GM21723 (cell line): Measurements from ENCODE around the gene CASP6.
"Not testable (repeated sequence)": the region's sequence is repeated elsewhere in the genome, so short reads cannot be mapped to it uniquely, and the experiment has no call there.

Experiments used
- ATAC-seq: cut with Tn5 transposase; IDR thresholded peaks from one replicate; pipeline ENCODE4 v1.9.1; 2021; ENCODE audit warnings: mild to moderate bottlenecking, moderate library complexity; ENCODE audit not compliant: unreplicated experiment

CASP6 gene

DNA sequence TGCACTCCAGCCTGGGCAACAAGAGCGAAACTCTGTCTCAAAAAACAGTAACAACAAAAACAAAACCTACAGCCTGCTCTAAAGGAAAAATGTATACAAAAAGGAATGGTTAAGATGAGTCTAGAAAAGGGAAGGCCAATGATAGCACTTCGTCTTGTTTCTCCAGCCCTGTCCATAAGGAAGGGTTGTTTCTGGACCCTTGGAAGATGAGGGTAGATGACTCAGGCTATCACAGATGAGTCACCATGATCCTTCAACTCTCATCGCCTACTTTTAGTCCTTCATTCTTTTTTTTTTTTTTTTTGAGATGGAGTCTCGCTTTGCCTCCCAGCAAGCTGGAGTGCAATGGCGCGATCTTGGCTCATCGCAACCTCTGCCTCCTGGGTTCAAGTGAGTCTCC, 17.8 kb upstream of the CASP6 start:
- ATAC-seq: no peak

DNA sequence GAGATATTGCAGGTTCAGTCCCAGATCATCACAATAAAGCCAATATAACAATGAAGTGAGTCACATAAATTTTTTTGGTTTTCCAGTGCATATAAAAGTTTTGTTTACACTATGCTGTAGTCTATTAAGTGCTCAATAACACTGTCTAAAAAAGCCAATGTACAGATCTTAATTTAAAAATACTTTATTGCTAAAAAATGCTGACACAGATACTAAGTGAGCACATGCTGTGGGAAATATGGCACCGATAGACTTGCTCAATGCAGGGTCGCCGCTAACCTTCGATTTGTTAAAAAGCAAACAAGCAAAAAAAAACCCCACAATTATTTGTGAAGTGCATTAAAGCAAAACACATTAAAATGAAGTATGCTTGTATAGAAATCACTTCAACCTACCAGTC, 16.4 kb upstream of the CASP6 start:
- ATAC-seq: no peak

DNA sequence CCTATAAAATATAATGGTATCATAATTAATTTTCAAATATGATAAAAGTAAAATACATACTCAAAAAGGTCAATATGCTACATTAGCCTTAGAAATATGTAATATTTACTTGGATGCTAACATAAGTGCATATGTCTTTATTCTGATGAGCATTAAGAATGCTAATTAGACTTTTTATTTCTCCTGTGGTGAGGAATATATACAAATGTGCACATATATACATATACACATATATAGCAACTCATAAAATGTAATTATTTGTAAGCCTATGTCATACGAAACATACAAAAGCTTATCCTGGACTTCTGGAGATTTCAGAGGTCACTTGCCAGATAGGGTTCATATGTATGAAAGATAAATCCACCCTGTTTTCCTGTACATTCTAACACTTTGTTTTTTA, 15.5 kb upstream of the CASP6 start:
- no peak for ATAC-seq

DNA sequence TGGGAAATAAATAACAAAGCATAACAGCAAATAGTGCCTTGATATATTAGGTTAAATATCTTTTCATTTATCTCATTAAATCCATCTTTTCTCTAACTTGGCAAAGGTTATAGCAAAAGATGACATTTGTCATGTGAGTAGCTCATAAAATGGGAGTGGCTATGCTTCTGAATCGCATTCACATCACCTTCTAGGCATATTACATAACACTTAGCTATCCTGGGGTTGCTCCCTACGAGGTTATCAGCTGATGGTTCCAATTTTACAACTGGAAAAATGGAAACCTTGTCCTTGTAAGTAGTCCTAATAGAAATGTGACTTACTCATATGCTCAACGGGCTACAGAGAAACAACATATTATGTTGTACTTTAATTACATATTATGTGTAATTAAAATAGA, 10.3 kb upstream of the CASP6 start:
- no peak for ATAC-seq

DNA sequence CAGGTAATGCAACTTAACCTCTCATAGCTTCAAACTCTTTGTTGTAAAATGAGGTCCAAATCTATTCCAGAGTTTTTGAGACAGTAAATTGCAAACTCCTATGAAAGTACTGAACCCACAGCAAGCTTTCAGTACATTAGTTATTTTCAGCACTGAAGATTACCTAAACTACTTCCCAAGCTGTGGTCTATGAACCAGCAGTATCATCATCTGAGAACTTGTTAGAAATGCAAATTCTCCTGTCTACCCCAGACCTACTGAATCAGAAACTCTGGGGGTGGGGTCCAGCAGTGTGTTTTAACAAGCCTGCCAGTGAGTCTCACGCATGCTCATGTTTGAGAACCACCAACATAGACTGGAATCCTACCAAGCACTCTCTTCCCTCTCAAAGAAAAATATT, 5.7 kb upstream of the CASP6 start:
- peak; percentile 90 for ATAC-seq

DNA sequence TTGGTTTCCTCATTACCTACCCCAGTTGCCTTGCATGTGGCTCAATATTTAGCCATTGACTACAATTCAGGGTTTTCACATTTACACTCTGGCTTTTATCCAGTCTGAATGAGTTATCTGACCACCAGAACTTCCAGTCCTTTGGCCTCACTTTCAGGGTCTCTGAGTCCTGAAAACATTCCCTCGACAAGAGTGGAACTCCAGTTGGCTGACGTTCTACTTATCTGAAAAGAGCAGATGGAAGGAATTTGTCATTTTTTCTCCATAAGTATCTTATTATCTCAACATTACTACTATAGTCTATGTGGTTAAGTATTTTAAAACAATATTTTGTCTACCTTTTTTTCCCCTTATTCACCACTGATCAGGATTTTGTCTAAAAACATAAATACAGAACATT, 5.2 kb upstream of the CASP6 start:
- no peak for ATAC-seq

DNA sequence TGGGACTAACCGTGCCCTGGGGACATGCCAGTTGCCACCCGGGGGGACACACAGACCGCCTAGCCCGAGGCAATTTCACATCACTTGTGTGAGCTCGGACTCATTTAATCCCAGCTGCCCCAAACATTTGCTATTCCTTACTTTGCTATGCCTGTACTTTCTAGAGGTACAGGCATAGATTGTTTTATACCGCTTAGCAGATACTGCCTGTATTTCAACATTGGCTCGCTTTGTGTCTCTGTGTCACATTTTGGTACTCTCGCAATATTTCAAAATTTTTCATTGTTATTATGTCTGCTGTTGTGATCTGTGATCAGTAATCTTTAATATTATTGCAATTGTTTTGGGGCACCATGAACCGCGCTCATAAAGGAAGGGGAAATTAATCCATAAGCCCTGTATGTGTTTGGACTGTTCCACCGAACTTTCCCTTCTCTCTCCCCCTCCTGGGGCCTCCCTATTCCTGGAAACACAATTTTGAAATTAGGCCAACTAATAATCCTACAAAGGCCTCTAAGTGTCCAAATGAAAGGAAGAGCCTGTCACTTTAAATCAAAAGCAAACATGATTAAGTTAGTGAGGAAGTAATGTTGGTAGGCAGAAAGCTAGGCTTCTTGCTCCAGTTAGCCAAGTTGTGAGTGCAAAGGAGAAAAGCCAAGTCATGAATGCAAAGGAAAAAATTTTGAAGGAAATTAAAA, 568 bp upstream of the CASP6 start:
- ATAC-seq: no peak

DNA sequence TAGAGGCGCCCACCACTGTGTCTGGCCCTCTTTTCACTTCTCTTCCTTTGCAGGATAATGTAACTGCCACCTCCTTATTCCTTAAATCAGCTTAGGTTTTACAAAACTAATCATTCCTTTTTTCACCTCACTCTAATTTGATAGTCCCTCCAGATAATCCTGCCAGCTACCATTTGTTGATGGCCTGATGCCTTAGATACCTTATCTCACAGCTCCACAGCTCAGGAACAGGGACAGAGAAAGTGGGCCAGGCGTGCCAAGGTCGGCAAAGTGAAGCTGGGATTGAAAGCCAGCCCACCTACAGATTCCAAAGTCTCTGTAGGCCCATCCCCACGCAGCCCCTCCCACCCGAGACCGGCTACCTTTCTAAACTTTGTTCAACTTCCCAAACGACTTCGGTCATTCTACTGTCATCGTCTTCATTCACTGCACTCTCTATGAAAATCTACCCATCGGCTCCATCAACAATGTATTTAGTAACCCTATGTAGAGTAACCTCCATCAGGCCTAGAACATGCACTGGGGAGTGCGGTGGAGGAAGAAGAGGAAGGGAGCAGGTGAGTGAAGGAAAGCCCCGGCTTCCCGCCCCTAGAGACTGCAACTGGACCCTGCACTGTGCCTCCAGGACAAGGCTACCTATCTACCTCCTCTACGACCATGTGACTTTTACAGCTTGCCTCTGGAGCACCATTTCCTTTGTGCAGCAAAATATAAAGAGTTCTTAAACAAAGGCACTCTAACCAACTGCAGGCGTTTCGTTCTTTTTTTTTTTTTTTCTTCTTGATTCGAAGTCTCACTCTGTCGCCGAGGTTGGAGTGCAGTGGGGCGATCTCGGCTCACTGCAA, 1.5 kb downstream of the CASP6 start:
- ATAC-seq: no peak

DNA sequence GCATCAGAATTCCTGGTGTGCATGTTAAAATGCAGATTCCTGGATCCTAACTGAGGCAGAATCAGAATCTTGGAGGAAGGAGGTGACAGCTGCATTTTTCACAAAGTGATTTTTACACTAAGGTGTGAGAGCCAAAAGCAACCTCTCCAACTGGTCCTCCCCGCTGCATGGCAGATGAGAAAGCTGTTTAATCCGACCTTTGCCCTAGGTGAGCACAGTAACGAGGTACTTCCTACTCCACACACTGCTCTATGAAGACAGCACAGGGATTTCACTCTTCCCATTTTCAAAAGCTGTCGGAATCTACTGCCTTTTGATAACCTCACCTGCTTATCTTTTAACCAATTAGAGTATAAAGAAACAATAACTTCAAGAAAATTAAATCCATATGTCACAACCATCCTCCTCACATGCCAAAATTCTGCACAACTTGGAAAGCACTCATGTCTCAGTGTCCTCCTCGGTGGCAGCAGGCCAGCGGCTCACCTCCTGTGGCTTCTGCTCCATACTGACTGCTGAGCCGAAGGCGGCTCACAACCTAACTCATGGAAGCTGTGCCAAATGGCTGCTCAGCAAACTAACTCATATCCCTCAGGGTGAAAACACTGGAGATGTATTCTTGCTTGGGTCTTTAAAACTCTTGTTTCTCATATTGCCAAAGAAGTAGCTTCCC, 3.6 kb downstream of the CASP6 start:
- ATAC-seq: no peak

DNA sequence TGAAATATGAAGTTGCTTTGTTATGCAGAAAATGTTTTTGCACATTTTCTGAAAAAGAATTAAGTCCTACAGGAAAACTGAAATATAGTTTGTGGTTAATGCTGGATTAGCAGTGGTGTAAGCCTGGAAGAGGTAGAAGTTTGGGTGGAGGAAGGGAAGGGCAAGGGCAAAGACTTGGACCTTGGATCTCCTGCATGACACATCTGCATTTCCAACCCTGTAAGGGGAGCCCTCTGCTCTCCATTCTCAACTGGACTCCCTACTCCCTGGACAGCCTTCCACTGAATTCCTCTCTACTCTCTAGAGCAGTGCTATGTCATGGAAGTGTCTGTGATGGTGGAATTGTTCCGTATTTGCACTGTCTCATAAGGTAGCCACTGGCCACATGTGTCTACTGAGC, 4.6 kb downstream of the CASP6 start:
- no peak for ATAC-seq

DNA sequence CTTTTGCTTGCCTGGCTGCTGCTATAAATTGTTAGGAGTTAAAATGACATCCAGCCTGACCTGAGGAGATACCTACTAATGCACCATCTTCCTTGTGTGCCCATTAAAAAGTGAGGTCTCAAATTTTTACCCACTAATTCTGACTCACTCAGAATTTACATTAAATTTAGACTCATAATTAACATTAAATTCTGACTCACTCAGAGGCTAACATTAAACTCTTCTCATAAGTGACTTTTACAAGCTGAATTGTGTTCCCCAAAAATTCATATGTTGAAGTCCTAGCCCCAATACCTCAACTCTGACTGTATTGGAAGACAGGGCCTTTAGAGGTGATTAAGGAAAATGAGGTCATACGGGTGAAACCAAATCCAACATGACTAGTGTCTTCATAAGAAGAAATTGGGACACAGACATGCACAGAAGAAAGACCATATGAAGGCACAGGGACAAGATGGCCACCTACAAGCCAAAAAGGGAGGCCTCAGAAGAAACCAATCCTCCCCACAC, 11.8 kb downstream of the CASP6 start:
- peak; percentile 12 for ATAC-seq

DNA sequence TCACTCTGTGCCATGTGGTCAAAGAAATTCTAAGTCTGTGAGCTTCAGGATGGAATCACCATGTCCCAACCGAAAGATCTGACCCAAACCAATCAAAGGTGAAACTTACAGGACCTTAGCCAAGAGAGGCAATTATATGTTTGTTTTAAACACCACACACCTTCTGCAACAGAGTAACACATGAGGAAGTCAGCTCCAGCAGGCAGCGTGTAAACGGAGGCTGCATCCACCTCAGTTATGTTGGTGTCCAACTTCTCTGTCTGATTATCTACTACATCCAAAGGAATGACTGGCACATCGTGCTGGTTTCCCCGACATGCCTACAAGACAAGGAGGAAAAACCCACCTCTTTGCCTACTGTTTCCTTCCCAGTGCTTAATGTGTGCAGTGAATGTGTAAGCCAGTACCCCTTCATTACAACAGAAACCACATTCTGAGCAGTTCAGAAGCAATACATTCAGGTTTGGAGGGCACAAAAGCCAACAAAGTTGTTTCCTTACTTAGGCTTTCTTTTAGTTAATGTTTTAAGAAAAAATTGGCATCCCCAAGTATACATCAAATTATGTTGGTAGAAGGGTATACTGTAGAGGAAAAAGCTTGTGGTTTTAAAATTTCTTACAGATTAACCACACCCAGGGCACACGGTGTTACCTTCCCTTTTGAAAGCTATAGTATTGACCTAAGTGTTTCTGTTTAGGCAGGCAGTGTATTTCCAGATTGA, 12.4 kb downstream of the CASP6 start:
- peak; percentile 92 for ATAC-seq

DNA sequence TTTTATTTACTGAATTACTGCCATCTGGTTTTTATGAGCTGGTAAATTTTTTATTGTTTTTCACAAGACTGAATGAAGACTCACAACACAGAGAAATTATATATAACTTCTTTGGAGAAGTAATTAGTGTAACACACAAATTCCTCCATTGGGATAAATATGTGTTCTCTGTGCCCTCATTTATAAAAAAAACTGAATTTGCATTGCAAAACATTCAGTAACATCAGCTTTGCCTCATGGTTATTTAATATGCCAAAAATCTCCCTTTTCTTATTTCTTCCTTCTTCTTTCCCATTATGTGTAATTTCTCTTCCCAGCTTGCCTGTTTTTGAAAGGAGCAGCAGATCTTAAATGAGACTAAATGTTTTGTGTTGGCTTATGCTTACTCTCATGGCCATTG, 18.5 kb downstream of the CASP6 start:
- no peak for ATAC-seq

DNA sequence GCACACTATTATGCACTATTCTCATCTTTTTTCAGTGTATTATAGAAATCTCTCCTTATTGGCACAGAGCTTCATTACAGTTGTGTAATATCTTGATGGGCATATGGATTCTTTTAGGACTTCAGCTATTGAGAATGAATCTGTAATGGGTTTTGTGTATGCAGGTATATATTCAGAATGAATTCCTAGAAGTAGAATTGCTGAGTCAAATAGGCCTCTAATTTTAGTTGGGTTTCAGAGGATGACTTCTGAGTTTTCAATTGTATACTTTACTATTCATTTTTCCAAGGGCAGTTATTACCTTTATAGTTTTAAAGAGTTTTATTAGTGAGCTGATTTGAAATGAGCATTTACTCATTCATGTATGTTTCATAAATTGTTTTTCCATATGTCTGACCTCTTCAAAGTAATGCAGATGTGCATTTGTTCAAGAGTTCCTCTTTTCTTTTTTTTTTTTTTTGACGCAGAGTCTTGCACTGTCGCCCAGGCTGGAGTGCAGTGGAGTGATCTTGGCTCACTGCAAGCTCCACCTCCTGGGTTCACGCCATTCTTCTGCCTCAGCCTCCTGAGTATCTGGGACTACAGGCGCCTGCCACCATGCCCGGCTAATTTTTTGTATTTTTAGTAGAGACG, 19.5 kb downstream of the CASP6 start:
- no peak for ATAC-seq

DNA sequence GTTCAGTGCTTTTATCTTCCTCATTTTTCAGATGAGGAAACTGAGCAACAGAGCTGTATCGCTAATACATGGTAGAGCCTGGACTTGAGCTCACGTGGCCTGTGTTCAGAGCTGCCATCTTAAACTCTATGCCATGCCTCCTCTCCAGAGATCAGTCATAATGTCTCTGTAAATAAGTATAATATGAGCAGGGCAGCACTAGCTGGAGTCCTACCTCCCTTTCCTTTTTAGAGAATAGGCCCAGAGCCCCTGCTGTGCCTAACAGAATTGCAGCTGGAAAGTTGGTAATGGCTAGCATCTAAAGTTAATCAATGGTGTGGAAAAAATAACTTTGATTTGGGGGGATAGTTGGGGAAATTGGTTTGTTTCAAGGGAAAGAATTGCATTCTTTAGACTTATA, 20.4 kb downstream of the CASP6 start:
- ATAC-seq: no peak

DNA sequence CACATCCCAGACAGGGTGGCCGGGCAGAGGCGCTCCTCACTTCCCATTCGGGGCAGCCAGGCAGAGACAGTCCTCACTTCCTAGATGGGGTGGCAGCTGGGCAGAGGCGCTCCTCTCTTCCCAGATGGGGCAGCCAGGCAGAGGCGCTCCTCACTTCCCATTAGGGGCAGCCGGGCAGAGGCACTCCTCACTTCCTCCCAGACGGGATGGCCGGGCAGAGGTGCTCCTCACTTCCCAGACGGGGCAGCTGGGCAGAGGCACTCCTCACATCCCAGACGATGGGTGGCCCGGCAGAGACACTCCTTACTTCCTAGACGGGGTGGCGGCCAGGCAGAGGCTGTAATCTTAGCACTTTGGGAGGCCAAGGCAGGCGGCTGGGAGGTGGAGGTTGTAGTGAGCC, 24.3 kb downstream of the CASP6 start:
- not testable (repeated sequence) for ATAC-seq

DNA sequence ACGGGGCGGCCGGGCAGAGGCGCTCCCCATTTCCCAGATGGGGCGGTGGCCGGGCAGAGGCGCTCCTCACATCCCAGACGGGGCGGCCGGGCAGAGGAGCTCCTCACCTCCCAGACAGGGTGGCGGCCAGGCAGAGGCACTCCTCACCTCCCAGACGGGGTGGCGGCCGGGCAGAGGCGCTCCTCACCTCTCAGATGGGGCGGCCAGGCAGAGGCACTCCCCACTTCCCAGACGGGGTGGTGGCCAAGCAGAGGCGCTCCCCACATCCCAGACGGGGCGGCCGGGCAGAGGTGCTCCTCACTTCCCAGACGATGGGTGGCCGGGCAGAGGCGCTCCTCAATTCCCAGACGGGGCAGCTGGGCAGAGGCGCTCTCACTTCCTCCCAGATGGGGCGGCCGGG, 24.8 kb downstream of the CASP6 start:
- not testable (repeated sequence) for ATAC-seq

DNA sequence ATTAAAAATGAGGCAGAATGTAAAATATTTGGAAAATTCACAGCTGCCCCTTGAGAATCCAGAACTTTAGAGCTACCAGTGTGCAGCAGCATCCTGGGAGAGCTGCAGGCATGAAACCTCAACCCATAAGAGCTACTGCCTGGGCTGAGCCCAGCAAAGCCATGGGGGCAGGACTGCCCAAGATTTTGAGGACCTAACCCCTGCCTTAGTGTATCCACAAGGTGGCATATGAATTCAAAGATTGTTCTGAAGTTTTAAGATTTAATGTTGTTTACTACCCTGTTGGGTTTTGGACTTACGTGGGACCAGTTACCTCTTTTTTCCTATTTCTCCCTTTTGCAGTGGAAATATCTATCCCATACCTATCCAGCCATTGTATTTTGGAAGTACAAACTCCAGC, 26.4 kb downstream of the CASP6 start:
- ATAC-seq: no peak

DNA sequence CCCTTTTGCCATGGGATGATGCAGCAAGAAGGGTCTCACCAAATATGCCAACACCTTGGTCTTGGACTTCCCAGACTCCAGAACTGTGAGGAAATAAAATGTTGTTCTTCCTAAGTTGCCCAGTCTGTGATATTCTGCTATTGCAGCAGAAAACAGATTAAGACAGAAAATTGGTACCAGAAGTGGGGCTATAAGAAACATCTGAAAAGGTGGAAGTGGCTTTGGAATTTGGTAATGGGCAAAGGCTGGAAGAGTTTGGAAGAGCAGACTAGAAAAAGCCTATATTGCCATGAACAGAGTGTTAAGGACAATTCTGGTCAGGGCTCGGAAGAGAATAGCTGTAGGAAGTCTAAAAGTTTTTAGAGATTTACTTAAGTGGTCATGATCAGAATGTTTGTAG, 27.4 kb downstream of the CASP6 start:
- ATAC-seq: no peak

DNA sequence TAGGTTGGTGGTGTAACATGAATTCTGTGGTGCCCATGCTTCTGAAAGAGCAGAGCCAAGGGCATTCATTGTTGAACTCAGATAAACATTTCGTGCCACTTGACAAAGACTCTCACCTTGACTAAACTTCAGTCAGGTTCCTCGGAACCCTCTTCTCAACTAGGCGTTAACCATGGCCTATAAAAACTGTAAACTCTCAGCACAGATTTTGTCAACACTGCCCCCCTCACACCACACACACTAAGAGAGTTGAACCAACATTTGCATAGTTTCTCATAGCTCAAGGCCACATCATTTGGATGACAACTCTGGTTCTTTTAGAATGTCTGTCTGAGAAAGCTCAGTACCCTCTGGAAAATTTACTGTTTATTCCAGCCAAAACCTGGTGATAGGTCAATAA, 28.1 kb downstream of the CASP6 start:
- no peak for ATAC-seq

DNA sequence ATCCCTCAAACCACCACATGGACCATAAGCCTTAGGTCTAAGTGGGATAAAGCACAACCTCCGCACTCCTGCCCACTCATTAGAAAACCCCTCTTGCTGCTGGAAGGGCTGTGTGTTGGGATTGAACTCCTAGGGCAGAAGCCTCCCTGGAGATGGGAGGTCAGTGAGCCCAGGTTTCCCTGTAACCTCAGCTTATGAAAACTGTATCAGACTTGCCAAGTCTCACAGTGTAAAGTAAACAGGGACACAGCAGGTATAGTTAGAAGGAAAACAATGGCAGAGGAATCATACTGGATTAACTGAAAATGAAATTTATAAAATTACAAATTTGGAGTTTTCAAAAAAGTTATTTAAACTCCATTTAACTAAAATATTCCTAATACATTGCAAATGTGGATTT, 29.9 kb downstream of the CASP6 start:
- no peak for ATAC-seq
